ENCODE data around the gene HSD3B7.
A peak's percentile ranks its signal among the peaks of the same experiment; 100 is the strongest.

HSD3B7 gene

GRCh38 chr16:30951193-30951592, 33.8 kb upstream of the HSD3B7 start:
- Histone ChIP-seq H3F3A (ENCODE audit: insufficient read depth, low read length) (peaks cover 18% of the 10 kb centered on the region), H3K79me2 (ENCODE audit: low read length) (peaks cover 14% of the 10 kb centered on the region), H3K9me2 (replicated peaks; ENCODE audit: insufficient read depth, low read length) (no peaks in the 10 kb centered on the region), H3K27me3 (replicated peaks; ENCODE audit: insufficient read depth, low read length) (no peaks in the 10 kb centered on the region), H3K9ac (ENCODE audit: low read length) (no peak overlapping the region), H3K36me3 (replicated peaks; ENCODE audit: insufficient read depth, low read length) (no peaks in the 10 kb centered on the region), H3K4me1 (ENCODE audit: low read length) (peaks cover 11% of the 10 kb centered on the region), H3K4me3 (ENCODE audit: low read length) (no peak overlapping the region), H3K9me3 (replicated peaks; ENCODE audit: insufficient read depth, low read length) (no peaks in the 10 kb centered on the region), H3K27ac (ENCODE audit: low read length) (no peak overlapping the region), H3K4me2 (ENCODE audit: low read depth, low read length) (no peak overlapping the region), H2AFZ (ENCODE audit: low read length) (no peak overlapping the region), H4K20me1 (ENCODE audit: insufficient read depth, low read length) (no peaks in the 10 kb centered on the region)
- TF ChIP-seq EZH2 (optimal IDR thresholded peaks at IDR 0.05; ENCODE audit: low read depth, low read length): no peak
- DNase-seq: no peak

- H3K27me3 ChIP-seq (replicated peaks; ENCODE audit: insufficient read depth, low read length): no peaks in the 10 kb centered on the region
- H3K9ac ChIP-seq (ENCODE audit: low read length): no peak overlapping the region
- no peak overlapping the region for H3K4me3 ChIP-seq (ENCODE audit: low read length)
- peaks cover 23% of the 10 kb centered on the region for H3F3A ChIP-seq (ENCODE audit: insufficient read depth, low read length)
- no peaks in the 10 kb centered on the region for H3K9me3 ChIP-seq (replicated peaks; ENCODE audit: insufficient read depth, low read length)
- DNase-seq: no peak
- H3K9me2 ChIP-seq (replicated peaks; ENCODE audit: insufficient read depth, low read length): no peaks in the 10 kb centered on the region
- H3K4me1 ChIP-seq (ENCODE audit: low read length): peaks cover 16% of the 10 kb centered on the region
- no peak overlapping the region for H3K4me2 ChIP-seq (ENCODE audit: low read depth, low read length)
- no peak overlapping the region for H2AFZ ChIP-seq (ENCODE audit: low read length)
- peaks cover 14% of the 10 kb centered on the region for H3K79me2 ChIP-seq (ENCODE audit: low read length)
- no peaks in the 10 kb centered on the region for H3K36me3 ChIP-seq (replicated peaks; ENCODE audit: insufficient read depth, low read length)
- TF ChIP-seq CTCF (IDR thresholded peaks at IDR 0.05; ENCODE audit: low read length) (no peak), EZH2phosphoT487 (IDR thresholded peaks at IDR 0.05; ENCODE audit: low read length) (no peak), EZH2 (optimal IDR thresholded peaks at IDR 0.05; ENCODE audit: low read depth, low read length) (no peak)
- no peak overlapping the region for H3K27ac ChIP-seq (ENCODE audit: low read length)
- H4K20me1 ChIP-seq (ENCODE audit: insufficient read depth, low read length): no peaks in the 10 kb centered on the region
These were observed 33.3 kb upstream of the HSD3B7 start for GRCh38 chr16:30951750-30952149.

- no peaks in the 10 kb centered on the region for H4K20me1 ChIP-seq (ENCODE audit: insufficient read depth, low read length)
- no peak overlapping the region for H3K9ac ChIP-seq (ENCODE audit: low read length)
- H3K27ac ChIP-seq (ENCODE audit: low read length): no peak overlapping the region
- H3K27me3 ChIP-seq (replicated peaks; ENCODE audit: insufficient read depth, low read length): no peaks in the 10 kb centered on the region
- DNase-seq: no peak
- no peak overlapping the region for H3K4me2 ChIP-seq (ENCODE audit: low read depth, low read length)
- no peaks in the 10 kb centered on the region for H3K9me2 ChIP-seq (replicated peaks; ENCODE audit: insufficient read depth, low read length)
- H3K4me3 ChIP-seq (ENCODE audit: low read length): no peak overlapping the region
- peaks cover 14% of the 10 kb centered on the region for H3K79me2 ChIP-seq (ENCODE audit: low read length)
- H2AFZ ChIP-seq (ENCODE audit: low read length): no peak overlapping the region
- TF ChIP-seq EZH2phosphoT487 (IDR thresholded peaks at IDR 0.05; ENCODE audit: low read length): no peak
- no peak for TF ChIP-seq CTCF (IDR thresholded peaks at IDR 0.05; ENCODE audit: low read length)
- TF ChIP-seq EZH2 (optimal IDR thresholded peaks at IDR 0.05; ENCODE audit: low read depth, low read length): no peak
- peaks cover 29% of the 10 kb centered on the region for H3F3A ChIP-seq (ENCODE audit: insufficient read depth, low read length)
- H3K36me3 ChIP-seq (replicated peaks; ENCODE audit: insufficient read depth, low read length): no peaks in the 10 kb centered on the region
- peaks cover 17% of the 10 kb centered on the region for H3K4me1 ChIP-seq (ENCODE audit: low read length)
- no peaks in the 10 kb centered on the region for H3K9me3 ChIP-seq (replicated peaks; ENCODE audit: insufficient read depth, low read length)
These were observed 31.9 kb upstream of the HSD3B7 start for GRCh38 chr16:30953111-30953510.

GRCh38 chr16:30953511-30954124, 31.4 kb upstream of the HSD3B7 start:
- H3K27ac ChIP-seq (ENCODE audit: low read length): no peak overlapping the region
- no peaks in the 10 kb centered on the region for H3K9me2 ChIP-seq (replicated peaks; ENCODE audit: insufficient read depth, low read length)
- H3K4me3 ChIP-seq (ENCODE audit: low read length): no peak overlapping the region
- peaks cover 29% of the 10 kb centered on the region for H3F3A ChIP-seq (ENCODE audit: insufficient read depth, low read length)
- H3K9ac ChIP-seq (ENCODE audit: low read length): no peak overlapping the region
- no peaks in the 10 kb centered on the region for H3K27me3 ChIP-seq (replicated peaks; ENCODE audit: insufficient read depth, low read length)
- no peak overlapping the region for H2AFZ ChIP-seq (ENCODE audit: low read length)
- H3K36me3 ChIP-seq (replicated peaks; ENCODE audit: insufficient read depth, low read length): no peaks in the 10 kb centered on the region
- no peak overlapping the region for H3K4me2 ChIP-seq (ENCODE audit: low read depth, low read length)
- TF ChIP-seq EZH2 (optimal IDR thresholded peaks at IDR 0.05; ENCODE audit: low read depth, low read length) (no peak), EZH2phosphoT487 (IDR thresholded peaks at IDR 0.05; ENCODE audit: low read length) (no peak), CTCF (IDR thresholded peaks at IDR 0.05; ENCODE audit: low read length) (peak; percentile 60)
- H4K20me1 ChIP-seq (ENCODE audit: insufficient read depth, low read length): no peaks in the 10 kb centered on the region
- peaks cover 18% of the 10 kb centered on the region for H3K4me1 ChIP-seq (ENCODE audit: low read length)
- no peaks in the 10 kb centered on the region for H3K9me3 ChIP-seq (replicated peaks; ENCODE audit: insufficient read depth, low read length)
- H3K79me2 ChIP-seq (ENCODE audit: low read length): peaks cover 18% of the 10 kb centered on the region
- DNase-seq: peak; percentile 65

Measured in MM.1S (cell line).